Fibroblast of peridontal ligament (primary cell): Measurements from ENCODE around the gene MAL.

Experiments used
- DNase-seq: peaks from one replicate; pipeline ENCODE4 v3.0.0-alpha.2; 2010; ENCODE audit errors: extremely low read depth

MAL gene

DNA sequence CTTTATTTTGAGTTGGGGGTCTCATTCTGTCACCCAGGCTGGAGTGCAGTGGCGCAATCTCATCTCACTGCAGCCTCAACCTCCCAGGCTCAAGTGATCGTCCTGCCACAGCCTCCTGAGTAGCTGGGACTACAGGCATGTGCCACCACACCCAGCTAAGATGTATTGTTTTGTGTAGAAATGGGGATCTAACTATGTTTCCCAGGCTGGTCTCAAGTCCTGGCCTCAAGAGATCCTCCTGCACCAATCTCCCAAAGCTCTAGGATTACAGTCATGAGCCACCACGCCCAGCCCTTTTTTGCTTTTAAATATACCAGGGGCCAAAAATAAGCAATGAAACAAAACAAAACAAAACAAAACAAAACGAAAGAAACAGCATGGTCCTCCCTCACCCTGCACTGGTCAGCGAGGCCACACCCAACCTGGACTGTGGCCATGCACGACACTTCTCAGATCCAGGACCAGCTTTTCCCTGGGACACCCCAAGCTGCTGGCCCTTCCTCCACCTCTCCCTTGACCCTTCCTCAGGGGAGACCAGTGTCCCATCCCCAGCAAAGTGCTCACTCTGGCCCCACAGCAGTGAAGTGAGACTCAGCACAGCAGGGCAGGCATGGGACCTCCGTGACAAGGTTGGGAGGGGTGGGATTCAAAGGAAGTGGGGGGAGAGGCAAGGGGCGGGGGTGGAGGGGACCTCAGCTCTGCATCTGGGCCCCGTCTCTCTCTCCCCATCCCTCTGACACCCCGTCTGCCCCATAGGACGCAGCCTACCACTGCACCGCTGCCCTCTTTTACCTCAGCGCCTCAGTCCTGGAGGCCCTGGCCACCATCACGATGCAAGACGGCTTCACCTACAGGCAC is 23.5 kb downstream of the MAL start:
- no peak for DNase-seq

DNA sequence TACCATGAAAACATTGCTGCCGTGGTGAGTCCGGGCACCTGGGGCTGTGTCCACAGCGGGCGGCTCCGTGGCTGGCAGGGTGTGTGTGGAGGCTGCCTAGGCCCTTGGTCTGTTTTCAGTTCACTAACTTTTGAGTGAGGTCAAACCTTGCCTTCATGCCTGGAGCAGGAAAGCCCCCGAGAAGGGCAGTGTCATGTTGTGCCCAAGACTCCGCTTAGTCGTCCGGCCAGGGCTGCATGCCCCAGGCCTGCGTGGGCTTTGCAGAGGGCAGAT is 24.1 kb downstream of the MAL start:
- no peak for DNase-seq

DNA sequence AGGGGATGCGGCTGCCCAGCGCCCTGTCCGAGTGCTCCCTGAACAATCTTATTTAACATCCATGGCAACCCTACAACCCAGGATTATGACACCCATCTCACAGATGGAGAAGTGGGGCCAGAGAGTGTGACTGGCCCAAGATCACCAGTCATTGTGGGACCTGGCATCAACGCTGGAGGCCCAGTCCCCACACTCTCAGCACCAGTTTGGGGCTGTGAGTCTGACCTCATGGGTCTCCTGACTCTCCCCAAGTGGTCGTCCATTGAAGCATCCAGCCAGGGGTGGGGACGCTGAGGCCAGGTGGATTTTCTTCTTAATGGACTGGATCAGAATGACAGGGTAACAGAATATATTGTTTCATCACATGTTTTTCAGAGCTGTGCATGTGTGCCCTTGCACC is 24.5 kb downstream of the MAL start:
- DNase-seq: no peak

DNA sequence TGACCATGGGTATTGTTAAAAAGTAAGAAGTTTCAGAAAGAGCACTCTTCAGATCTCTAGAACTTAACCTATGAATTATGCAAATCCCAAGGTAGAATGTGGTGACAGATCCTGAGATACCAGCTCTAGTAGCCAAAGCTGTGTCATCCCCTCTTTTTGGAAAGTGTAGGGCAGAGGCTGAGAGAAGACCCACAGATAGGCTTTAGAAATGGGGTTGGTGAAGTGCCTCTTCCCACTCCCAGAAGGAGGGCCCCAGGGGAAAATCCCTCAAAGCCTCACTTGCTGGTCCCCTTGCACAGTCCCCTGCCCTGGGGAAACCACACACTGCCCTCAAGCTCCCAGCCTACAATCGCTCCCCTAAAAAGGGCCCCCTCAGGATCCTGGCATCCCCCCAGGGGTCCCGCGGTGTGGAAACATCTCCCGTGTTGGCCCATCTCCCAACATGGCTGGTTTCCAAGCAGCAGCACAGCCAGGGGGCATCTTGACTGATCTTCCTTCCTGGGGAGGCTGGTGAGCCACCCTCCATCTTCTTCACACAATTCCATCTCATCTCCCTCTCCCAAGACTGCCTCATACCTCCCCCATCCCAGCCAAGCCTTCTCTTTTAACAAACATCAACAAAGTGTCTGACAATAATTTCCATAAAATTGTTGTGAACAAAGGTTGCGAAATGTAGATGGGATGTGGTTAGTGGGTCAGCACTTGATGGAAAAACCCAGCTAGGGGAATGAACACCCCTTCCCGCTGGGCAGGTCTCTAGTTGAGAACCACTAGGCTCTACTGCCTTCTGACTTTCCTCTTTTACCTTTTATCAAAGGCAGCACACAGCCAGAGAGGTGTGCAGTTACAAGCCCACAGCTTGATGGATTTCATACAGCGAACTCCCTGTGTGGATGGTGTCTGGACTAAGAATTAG is 25.1 kb downstream of the MAL start:
- no peak for DNase-seq

DNA sequence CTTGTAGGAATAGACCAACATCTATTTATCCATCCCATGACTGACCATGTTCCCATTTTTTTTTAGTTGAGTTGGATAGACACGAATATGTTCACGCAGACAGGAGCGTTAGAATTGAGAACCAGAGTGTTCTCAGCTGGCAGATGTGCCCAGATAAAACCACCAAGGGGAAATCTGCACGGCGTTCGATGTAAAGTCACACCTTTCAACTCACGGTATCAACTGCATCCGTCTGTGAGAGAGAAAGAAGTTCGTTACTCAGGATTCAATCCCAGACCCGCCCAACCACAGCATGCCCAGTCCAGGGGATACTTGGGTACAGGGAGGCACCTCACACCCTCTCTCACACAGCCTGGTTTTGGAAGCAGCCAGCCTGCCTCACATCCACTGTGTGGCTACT is 26.1 kb downstream of the MAL start:
- no peak for DNase-seq

DNA sequence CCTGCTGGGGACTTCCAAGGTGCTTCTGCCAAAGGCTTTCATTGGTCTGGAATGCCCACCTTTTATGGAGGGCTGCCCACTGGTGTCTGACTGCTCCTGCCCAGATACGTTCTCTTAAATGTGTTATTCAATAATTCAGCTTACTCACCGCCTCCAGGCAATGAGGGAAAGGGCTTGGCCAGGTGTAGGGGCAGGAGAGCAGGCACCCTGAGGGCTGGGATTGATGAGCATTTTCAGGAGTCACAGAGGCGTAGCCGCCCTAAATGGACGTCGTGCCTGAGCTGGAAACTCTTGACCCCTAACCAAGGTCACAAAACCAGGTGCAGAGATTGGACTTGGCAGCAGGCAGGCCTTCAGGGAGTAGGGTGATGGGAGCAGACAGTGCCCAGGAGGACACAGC is 26.8 kb downstream of the MAL start:
- no peak for DNase-seq

DNA sequence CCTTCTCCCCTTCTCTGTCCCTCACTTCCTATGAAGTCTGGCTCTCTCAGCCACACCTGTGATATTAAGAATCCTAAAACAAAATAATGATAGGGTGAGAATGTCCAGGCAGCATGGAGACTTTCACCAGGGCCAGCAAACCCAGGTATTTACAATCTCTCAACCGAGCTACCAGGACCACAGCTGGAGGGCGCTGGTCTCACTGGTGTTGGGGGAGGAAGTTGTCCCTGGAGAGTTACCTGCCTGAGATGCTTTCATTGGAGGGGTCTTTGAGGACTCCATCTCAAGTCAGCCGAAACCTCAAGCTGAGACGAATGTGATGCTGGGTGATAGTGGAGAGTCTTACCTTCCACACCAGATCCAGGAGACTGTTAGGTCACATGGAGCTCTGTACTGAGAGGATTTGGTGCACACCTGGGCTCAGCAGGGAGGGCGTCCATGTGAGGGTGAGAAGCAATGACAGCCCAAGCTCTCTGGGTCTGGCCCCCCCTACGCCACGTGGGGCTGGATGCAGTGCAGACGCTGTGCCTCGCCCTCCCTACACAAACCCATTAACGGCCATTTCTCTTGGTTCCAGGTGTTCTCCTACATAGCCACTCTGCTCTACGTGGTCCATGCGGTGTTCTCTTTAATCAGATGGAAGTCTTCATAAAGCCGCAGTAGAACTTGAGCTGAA is 27.4 kb downstream of the MAL start:
- DNase-seq: no peak

DNA sequence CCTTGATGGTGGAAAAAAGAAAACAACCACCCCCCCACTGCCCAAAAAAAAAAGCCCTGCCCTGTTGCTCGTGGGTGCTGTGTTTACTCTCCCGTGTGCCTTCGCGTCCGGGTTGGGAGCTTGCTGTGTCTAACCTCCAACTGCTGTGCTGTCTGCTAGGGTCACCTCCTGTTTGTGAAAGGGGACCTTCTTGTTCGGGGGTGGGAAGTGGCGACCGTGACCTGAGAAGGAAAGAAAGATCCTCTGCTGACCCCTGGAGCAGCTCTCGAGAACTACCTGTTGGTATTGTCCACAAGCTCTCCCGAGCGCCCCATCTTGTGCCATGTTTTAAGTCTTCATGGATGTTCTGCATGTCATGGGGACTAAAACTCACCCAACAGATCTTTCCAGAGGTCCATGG is 28.0 kb downstream of the MAL start:
- DNase-seq: no peak

DNA sequence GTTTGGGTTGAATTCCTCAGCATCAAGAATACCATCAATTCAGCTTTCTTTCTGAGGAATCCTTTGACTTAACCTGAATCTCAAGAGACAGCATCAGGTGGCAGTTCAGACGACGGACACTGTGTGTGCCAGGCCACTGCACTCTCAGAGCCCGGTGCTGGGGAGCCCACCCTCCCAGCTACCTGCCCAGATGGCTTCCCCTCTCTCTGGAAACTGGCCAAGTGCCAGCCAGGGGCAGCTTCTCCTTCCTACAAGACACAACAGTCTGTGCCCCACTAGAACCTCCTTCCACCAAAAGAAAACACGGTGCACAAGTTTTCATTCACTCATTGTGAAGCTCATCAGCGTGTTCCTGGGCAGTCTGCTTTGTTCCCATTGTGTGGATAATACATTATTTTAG is 28.5 kb downstream of the MAL start:
- no peak for DNase-seq

DNA sequence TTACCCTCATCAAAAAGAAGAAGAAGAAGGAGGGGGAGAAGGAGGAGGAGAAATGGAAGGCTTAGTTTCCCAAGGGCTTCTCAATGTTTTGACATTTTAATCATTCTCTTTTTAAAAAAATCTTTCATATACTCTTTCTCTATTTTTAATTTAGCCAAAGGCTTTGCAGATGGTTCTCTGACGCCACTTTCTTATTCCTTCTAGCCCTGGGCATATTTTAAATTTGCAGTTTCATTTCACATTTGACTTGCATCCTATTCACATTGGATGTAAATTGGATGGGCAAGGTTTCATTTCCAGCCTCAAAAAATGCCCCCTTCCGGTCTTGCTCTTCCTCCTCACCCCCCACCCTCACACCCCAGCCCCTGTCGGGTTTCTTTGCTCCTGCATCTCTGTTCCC is 29.8 kb downstream of the MAL start:
- DNase-seq: no peak

DNA sequence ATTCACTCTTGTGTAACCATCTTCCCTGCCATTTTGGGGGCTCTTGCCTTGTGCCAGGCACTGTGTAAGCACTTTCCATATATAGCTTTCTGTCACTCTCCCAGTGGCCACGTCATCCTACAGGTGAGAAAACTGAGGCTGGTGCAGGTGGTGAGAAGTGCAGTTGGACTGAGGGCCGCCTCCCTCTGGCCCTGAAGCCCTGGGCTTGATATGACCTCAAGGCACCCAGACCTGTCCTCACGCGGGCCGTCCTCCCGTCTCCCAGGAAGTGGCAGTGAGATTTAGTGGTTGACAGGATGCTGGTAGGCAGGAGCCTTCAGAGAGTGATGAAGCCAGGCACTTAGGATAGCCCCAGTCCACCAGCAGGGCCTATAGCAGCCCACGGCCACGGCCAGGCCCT is 30.5 kb downstream of the MAL start:
- no peak for DNase-seq

DNA sequence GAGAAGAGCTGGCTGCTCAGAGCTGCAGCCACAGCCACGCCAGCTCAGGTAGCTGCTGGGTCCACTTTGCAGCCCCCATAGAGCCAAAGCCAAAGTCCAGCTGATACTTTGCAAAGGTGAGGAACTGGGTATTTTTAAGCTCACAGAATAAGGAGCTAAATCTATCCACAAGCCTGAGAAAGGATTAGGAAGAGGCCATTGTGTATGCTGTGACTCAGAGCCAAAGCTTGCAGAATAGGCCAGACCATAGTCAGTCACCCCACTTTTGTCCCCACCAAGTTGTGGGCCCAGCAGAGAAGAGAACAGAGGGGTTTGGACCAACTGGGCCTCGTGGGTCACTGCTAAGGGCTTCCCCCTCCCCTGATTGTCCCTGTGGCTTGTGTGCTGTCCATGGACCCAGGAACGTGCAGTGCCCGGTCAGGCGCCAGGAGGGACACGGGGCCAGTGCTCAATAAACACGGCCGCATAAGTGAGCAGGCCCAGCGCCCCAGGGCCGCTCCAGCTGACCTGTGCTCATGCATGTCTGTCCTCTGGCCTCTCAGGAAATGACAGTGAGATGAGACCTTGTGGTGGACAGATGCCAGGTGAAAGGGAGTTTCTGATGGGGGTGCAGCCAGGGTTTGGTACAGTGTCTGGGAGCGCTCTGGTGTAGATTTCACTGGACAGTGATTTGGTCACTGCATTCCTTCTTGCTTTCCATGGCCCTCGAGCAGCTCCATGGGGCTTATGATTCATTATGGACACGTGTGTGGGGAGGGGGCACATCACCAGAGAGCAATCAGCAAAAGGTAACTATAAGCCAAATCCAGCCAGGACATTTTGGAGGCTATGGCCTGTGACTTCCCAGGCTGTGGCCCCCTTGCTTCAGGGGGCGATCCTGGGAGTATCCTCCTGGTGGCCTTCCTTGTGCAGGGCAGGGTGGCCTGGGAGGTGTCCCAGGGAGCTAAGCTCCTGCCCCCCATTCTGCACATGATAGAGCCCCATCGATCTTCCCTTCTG is 31.3 kb downstream of the MAL start:
- no peak for DNase-seq

DNA sequence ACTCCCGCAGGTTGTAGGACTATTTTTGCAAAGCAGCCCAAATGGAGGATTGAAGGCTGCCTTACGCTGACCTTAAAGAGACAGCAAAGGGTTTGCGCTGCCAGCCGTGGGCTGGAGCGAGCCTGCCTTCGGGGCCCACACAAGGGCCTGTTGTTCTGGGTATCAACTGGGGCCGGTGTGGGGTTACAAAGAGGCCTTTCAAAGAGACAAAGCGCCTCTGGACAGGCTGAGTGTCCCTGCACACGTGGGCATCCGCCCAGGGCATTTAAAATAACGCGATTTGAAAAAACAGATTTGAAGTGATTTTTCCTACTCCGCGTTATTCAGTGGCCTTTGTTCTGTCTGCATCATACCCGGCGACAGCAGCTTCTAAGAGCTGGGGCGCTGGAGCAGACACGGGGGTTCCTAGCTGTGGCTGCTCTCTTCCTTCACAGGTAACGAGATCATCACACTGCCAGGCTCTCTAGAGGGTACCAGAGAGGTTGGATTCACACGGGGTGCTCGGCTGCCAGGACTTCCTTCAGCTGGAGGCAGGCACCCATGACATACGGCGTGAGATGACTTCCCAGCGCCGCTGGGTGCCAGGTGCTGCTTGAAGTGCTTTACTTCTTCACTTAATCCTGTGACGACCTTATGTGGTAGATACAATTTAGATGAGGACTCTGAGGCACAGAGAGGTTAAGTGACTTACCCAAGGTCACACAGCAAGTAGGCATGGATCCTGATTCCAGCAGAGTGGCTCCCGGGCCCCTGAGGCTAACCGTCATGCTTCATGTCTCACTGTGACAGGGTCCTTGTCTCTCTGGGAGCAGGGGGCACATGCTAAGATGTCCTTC is 32.2 kb downstream of the MAL start:
- no peak for DNase-seq

DNA sequence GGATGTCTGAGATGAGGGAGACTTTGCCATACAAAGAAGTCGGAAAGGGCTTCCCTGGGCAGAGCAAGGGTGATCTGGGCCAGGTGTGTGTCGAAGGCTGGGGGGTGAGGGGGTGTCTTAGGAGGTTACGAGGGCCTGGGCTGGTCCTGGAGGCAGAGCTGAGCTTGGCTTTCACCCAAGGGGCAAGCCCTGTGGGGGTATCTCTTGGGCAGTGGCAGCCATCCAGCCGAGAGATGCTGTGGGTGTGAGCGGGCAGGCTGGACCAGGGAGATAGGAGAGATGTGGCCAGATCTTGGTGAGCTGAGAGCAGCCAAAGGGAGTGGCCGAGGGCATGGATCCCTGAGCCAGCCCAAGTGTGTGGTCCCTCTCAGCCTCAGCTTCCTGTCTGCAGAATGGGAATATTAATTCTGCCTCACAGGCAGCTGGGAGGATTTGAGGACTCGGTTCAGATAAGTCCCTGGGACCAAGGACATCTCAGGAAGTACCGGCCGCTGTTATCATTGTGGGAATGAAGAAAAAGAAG is 33.0 kb downstream of the MAL start:
- DNase-seq: no peak

DNA sequence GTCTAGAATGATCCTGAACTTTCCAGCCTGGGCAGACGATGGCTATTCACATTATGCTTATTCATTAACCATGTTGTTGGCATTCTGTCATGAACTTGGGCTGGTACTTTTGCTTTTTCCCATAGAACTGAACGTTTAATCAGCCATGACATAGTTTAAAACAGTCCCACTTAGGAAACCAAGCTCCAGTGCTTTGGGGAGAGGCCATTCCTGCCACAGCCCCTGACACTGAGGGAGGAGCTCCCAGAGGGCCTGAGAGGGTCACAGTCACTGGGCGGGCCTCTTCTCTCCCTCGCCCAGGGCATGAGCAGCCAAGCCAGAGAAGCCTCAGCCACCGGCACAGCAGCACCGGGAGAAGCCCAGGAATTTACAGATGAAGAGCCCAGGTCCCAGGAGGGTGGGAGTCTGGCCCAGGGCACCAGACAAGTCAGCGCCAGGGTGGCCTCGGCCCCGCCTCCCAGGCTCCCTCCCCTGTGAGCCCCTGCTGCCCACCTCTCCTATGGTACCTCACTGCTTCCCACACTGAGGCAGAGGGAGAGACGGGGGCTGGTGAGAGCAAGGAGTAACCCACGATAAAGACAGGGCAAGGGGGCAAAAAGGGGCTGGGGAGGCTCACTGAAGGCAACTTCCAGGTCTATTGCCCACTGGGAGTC is 33.6 kb downstream of the MAL start:
- no peak for DNase-seq

DNA sequence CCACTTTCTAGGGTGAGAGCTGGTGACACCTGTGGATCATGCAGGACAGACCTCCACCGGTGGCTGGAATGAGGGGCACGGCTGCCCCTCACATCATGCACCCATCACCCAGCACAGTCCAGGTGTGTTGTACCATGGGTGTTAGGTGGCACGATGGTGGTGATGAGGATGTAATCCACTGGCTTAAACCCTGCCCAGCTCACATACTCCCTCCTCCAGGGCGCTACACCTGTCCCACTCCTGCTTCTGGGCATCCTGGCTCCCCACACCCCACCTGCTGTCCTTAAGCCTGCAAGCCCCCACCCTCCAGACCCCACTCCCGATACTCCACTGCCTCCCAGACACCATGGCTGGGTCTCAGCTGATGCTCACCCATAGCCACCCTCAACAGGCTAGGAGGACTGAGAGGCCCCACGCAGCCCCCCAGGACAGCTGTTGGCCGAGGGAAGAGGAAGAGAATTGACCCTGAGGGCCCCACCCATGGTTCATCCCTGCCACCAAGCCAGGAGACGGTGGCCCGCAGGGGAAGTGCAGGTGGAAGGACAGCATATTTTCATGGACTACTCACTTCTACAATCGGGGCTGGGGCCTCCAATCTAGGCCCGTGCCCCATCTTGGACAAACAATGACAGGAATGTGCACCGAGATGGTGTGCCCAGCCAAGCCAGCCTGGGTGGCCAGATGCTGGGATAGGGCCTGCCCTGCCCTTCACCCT is 34.3 kb downstream of the MAL start:
- no peak for DNase-seq

DNA sequence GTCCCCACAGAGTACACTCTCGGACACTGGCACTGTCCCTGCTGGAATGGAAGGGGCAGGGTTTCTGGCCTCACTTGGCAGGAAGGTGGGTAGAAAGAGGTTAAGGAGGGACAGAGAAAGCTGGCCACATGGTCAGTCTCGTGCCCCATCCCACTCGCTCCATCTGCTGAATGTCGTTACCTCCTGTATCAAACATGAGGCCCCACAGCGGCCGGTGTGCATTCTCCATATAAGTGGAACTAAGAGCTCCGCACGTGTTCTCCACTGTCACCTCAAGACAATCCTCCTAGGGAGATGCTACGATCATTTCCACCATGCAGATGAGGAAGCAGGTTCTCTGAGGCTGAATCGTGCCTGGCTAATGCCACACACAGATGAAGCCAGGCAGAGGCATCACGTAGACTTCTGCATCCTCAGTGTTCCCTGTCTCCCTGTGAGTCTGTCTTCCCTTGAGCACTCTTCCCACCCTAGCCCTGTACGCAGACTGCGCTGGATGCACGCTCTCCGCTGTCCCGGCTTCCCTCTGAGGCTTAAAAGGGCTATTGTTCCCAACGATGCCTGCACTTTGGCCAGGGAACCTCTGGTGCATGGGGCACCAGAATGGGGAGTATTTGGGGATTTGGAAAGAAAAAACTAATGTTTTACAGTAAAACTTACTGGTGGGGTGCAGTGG is 35.1 kb downstream of the MAL start:
- no peak for DNase-seq

DNA sequence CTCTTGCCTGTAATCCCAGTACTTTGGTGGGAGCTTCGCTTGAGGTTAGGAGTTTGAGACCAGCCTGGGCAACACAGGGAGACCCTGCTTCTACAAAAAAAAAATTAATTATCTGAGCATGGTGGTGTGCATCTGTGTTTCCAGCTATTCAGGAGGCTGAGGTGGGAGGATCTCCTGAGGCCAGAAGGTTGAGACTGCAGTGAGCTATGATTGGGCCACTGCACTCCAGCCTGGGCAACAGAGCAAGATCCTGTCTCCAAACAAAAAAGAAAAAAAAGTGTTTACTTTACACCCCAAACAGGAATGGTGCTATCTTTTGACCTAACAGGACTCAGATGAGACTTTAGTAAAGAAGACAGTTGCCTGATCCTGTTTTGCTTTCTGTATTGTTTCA is 35.6 kb downstream of the MAL start:
- no peak for DNase-seq
